Liver (tissue), 9 donors: ENCODE data around the gene HEATR5B. TPM values are rescaled to one million over a fixed set of nuclear protein-coding genes. Genes with fewer than 3 reads are reported as not detected.
A peak's percentile ranks its signal among the peaks of the same experiment; 100 is the strongest.

Source experiments
- DNase-seq: peaks from one replicate; pipeline ENCODE4 v3.0.0-alpha.2; 2017; ENCODE audit warnings: low spot score
- H3K27ac ChIP-seq, 2 donors: one replicate each; pipeline ENCODE4 v1.7.0; 2013; ENCODE audit warnings: inconsistent platforms in 2 of 2, low read length in 2 of 2, control low read depth in 1 of 2, low read depth in 1 of 2, mild to moderate bottlenecking in 1 of 2
- H3K27me3 ChIP-seq, 4 donors: one replicate each; pipeline versions ENCODE4 v1.6.1 to v1.7.0; 2013; ENCODE audit warnings: low read length in 3 of 4, inconsistent platforms in 1 of 4, mild to moderate bottlenecking in 1 of 4, moderate library complexity in 1 of 4; ENCODE audit not compliant: control insufficient read depth in 4 of 4, insufficient read depth in 4 of 4
- H3K36me3 ChIP-seq, 4 donors: one replicate each; pipeline versions ENCODE4 v1.6.1 to v1.7.0; 2013; ENCODE audit warnings: low read length in 3 of 4, mild to moderate bottlenecking in 3 of 4, low read depth in 1 of 4, moderate library complexity in 1 of 4; ENCODE audit not compliant: control insufficient read depth in 4 of 4, insufficient read depth in 3 of 4
- H3K4me1 ChIP-seq, 4 donors: one replicate each; pipeline versions ENCODE4 v1.6.1 to v1.7.0; 2013; ENCODE audit warnings: low read length in 3 of 4, mild to moderate bottlenecking in 3 of 4, moderate library complexity in 1 of 4; ENCODE audit not compliant: control insufficient read depth in 4 of 4, insufficient read depth in 4 of 4
- H3K4me3 ChIP-seq, 3 donors: one replicate each; pipeline versions ENCODE4 v1.6.1 to v1.7.0; 2013; ENCODE audit warnings: low read length in 3 of 3, control low read depth in 1 of 3, low read depth in 1 of 3, mild to moderate bottlenecking in 1 of 3
- H3K9ac ChIP-seq, 2 donors: one replicate each; pipeline ENCODE4 v1.7.0; 2013; ENCODE audit warnings: low read length in 2 of 2, mild to moderate bottlenecking in 2 of 2, moderate library complexity in 2 of 2, control low read depth in 1 of 2, low read depth in 1 of 2
- H3K9me3 ChIP-seq, 4 donors: one replicate each; pipeline versions ENCODE4 v1.6.1 to v1.7.0; 2013; ENCODE audit warnings: low read length in 3 of 4; ENCODE audit not compliant: control insufficient read depth in 4 of 4
- EGR1 ChIP-seq, 2 donors: IDR thresholded peaks; 2 replicates each; pipeline ENCODE4 v1.6.1; 2016 to 2018; ENCODE audit warnings: antibody characterized with exemption in 2 of 2, low read depth in 2 of 2
- FOXA1 ChIP-seq: IDR thresholded peaks from 2 replicates; pipeline ENCODE4 v1.6.1; 2016; ENCODE audit warnings: antibody characterized with exemption
- FOXA2 ChIP-seq: IDR thresholded peaks from 2 replicates; pipeline ENCODE4 v1.6.1; 2016; ENCODE audit warnings: antibody characterized with exemption
- GABPA ChIP-seq, 2 donors: IDR thresholded peaks in 1 of 2; conservative IDR thresholded peaks in 1 of 2; 2 replicates each; pipeline ENCODE4 v1.6.1; 2016; ENCODE audit warnings: antibody characterized with exemption in 2 of 2, mild to moderate bottlenecking in 1 of 2, moderate library complexity in 1 of 2
- HNF4A ChIP-seq, 2 donors: conservative IDR thresholded peaks; 2 replicates each; pipeline ENCODE4 v1.6.1; 2016; ENCODE audit warnings: antibody characterized with exemption in 2 of 2, mild to moderate bottlenecking in 2 of 2
- HNF4G ChIP-seq: IDR thresholded peaks from 2 replicates; pipeline ENCODE4 v1.6.1; 2016; ENCODE audit warnings: antibody characterized with exemption
- JUND ChIP-seq, 2 donors: IDR thresholded peaks; 2 replicates each; pipeline ENCODE4 v1.6.1; 2016; ENCODE audit warnings: antibody characterized with exemption in 2 of 2
- NR2F2 ChIP-seq: IDR thresholded peaks from 2 replicates; pipeline ENCODE4 v1.6.1; 2016; ENCODE audit warnings: antibody characterized with exemption
- RAD21 ChIP-seq, 2 donors: IDR thresholded peaks; 2 replicates each; pipeline ENCODE4 v1.6.1; 2016; ENCODE audit warnings: antibody characterized with exemption in 2 of 2, mild to moderate bottlenecking in 2 of 2
- RXRA ChIP-seq, 2 donors: IDR thresholded peaks; 2 replicates each; pipeline ENCODE4 v1.6.1; 2017 to 2018; ENCODE audit warnings: antibody characterized with exemption in 2 of 2, mild to moderate bottlenecking in 1 of 2
- SP1 ChIP-seq: IDR thresholded peaks from 2 replicates; pipeline ENCODE4 v1.6.1; 2018; ENCODE audit warnings: antibody characterized with exemption, mild to moderate bottlenecking
- TAF1 ChIP-seq: conservative IDR thresholded peaks from 2 replicates; pipeline ENCODE4 v1.6.1; 2016; ENCODE audit warnings: antibody characterized with exemption, mild to moderate bottlenecking
- YY1 ChIP-seq: IDR thresholded peaks from 2 replicates; pipeline ENCODE4 v1.6.1; 2016; ENCODE audit warnings: antibody characterized with exemption, mild to moderate bottlenecking
- WGBS: extraction: QIAGEN DNeasy Blood & Tissue Kit; methylation state at CpG from one replicate; pipeline ENCODE4 v1.1.7; 2013; 5-methylcytosine and 5-hydroxymethylcytosine counted together
- polyA plus RNA-seq, 2 donors: library from polyadenylated mRNA; stranded (reverse) in 1 of 2; unstranded in 1 of 2; fragments of 200-250 nt in 1 of 2; fragments of >200 nt in 1 of 2; fragmentation: Nextera tagmentation in 1 of 2; extraction: Ambion mirVana in 1 of 2; gene quantifications; one replicate each; pipeline versions ENCODE4 v1.2.1 to v1.2.3, GENCODE V29; 2013 to 2015
- total RNA-seq, 2 donors: library from RNA; depleted of rRNA; stranded (reverse); fragments of >200 nt; gene quantifications; one replicate each; pipeline ENCODE4 v1.2.3, GENCODE V29; 2014
- TF ChIP-seq, protein P1 (sequence below): fragments of 150-350 bp; IDR thresholded peaks from 2 replicates; pipeline ENCODE4 v1.5.1; 2017; ENCODE audit warnings: improper control_type of control experiment, low read depth, low read length; ENCODE audit not compliant: missing input control
- TF ChIP-seq, protein P2 (sequence below): IDR thresholded peaks from 2 replicates; pipeline ENCODE4 v1.6.1; 2016; ENCODE audit warnings: antibody characterized with exemption
- TF ChIP-seq, protein P3 (sequence below): IDR thresholded peaks from 2 replicates; pipeline ENCODE4 v1.6.1; 2016; ENCODE audit warnings: antibody characterized with exemption
- TF ChIP-seq, protein P4 (sequence below): IDR thresholded peaks from 2 replicates; pipeline ENCODE4 v1.6.1; 2016; ENCODE audit warnings: antibody characterized with exemption
- donor health status: healthy.
- donor health status: healthy.
- donor health status: healthy.
- donor health status: healthy.
- donor health status: healthy.

Gene HEATR5B
- total and polyA plus RNA-seq, 4 donors: 4.1 to 24.3 (median 11.6) TPM

DNA sequence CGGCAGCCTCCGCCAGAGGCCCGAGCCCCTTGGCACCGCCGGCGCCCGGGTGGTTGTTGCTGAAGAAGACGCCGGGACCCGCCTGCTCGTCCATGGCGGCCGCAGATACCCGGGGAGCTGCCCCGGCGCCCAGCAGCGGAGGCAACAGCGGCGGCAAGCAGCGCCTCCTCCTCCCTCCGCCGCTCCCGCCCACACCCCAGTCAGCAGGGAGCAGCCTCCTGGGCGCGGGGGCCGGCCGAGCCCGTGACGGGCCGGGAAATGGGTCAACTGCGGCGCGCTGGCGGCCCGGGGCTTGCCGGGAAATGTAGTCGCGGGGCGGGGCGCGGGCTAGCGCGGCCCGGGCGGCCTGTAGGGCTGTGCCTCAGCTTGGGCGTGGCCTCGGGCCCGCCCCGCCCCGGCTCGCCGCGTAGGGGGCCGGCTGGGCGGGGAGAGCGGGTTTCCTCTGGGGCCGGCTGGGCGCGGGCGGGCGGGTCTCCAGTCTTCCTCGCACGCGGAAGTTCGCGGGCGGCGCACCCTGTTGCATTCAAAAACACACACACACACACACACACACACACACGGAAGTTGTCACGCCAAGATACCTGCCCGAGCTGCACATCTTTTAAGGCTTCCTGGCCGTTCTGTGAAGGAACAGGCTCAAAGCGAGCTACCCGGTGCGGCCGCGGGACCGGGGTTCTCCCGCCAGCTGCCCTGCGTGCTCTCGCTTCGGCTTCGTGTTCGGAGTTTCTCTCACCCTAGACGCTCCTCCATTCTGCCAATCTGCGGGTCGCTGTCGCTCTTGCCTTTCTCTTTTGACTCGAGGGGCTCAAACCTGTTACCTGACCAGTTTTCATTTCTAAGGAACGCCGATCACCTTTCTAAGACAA is 117.6 kb downstream of the HEATR5B start, which contains the start of gene STRN:
Gene STRN, minus strand, starts transcription at position 167 of the 866 bp plus-strand sequence. Its CDS starts 73 bp downstream, at position 94.
- WGBS: under 1% methylated on average over 91 of the region's 91 CpGs

DNA sequence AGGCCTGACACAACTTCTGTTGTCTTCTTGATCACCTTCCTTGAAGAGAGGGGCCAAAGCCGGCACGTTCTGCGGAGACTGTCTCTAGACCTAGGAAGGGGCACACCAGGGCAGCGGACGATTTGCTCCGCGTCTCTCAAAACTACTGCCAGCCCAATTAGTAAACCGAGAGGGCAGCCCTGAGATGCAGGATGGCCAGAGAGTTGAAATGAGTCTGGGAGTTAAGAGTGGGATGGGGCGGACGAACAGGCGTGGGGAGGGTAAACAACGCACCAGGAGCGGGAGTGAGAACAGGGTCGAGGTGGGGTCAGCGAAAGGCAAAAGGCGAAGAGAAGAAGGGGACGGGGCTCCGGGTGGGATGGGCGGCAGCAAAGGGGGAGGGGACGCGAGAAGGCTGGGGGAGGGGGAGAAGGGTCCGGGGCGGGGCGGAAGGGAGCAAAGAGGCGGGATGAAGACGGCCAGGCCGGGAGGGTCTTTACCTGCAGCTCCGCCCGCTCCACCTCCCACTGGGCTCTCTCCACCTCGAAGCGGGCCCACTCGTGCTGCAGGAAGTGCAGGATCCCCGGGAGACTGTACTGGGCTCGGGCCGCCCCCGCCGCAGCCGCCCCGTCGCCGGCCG is 118.3 kb downstream of the HEATR5B start:
- Histone ChIP-seq H3K27me3 (no peaks in the 10 kb centered on the region), H3K4me3 (peak overlapping the region; percentile 79 to 85 (median 83)), H3K9ac (peak overlapping the region in 1 of 2 donors; percentile 62), H3K36me3 (no peaks in the 10 kb centered on the region), H3K4me1 (peaks cover 6 to 27% (median 19%) of the 10 kb centered on the region in 4 donors), H3K9me3 (no peaks in the 10 kb centered on the region), H3K27ac (peak overlapping the region; percentile 64 to 89)
- DNase-seq: no peak
- under 1% methylated on average over 42 of the region's 42 CpGs for WGBS
- no peak for TF ChIP-seq TAF1
- TF ChIP-seq RAD21 (IDR thresholded peaks at IDR 0.05): no peak
- TF ChIP-seq, protein P1, sequence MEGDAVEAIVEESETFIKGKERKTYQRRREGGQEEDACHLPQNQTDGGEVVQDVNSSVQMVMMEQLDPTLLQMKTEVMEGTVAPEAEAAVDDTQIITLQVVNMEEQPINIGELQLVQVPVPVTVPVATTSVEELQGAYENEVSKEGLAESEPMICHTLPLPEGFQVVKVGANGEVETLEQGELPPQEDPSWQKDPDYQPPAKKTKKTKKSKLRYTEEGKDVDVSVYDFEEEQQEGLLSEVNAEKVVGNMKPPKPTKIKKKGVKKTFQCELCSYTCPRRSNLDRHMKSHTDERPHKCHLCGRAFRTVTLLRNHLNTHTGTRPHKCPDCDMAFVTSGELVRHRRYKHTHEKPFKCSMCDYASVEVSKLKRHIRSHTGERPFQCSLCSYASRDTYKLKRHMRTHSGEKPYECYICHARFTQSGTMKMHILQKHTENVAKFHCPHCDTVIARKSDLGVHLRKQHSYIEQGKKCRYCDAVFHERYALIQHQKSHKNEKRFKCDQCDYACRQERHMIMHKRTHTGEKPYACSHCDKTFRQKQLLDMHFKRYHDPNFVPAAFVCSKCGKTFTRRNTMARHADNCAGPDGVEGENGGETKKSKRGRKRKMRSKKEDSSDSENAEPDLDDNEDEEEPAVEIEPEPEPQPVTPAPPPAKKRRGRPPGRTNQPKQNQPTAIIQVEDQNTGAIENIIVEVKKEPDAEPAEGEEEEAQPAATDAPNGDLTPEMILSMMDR: no peak
- TF ChIP-seq, protein P2, sequence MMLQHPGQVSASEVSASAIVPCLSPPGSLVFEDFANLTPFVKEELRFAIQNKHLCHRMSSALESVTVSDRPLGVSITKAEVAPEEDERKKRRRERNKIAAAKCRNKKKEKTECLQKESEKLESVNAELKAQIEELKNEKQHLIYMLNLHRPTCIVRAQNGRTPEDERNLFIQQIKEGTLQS: no peak
- no peak for TF ChIP-seq GABPA (IDR thresholded peaks at IDR 0.05 in 1 of 2, conservative IDR thresholded peaks at IDR 0.05 in 1 of 2)
- TF ChIP-seq YY1: no peak
- TF ChIP-seq RXRA (IDR thresholded peaks at IDR 0.05): no peak
- no peak for TF ChIP-seq HNF4A (conservative IDR thresholded peaks at IDR 0.05)
- no peak for TF ChIP-seq EGR1 (IDR thresholded peaks at IDR 0.05; ENCODE audit: low read depth in 2 of 2)
- no peak for TF ChIP-seq JUND (IDR thresholded peaks at IDR 0.05)
- no peak for TF ChIP-seq FOXA1
- TF ChIP-seq NR2F2: no peak
- no peak for TF ChIP-seq SP1
- no peak for TF ChIP-seq HNF4G
- TF ChIP-seq, protein P3, sequence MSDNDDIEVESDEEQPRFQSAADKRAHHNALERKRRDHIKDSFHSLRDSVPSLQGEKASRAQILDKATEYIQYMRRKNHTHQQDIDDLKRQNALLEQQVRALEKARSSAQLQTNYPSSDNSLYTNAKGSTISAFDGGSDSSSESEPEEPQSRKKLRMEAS: no peak
- TF ChIP-seq FOXA2: no peak
- TF ChIP-seq, protein P4, sequence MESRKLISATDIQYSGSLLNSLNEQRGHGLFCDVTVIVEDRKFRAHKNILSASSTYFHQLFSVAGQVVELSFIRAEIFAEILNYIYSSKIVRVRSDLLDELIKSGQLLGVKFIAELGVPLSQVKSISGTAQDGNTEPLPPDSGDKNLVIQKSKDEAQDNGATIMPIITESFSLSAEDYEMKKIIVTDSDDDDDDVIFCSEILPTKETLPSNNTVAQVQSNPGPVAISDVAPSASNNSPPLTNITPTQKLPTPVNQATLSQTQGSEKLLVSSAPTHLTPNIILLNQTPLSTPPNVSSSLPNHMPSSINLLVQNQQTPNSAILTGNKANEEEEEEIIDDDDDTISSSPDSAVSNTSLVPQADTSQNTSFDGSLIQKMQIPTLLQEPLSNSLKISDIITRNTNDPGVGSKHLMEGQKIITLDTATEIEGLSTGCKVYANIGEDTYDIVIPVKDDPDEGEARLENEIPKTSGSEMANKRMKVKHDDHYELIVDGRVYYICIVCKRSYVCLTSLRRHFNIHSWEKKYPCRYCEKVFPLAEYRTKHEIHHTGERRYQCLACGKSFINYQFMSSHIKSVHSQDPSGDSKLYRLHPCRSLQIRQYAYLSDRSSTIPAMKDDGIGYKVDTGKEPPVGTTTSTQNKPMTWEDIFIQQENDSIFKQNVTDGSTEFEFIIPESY: no peak

More for the DNA sequence above, 117.6 kb downstream of the HEATR5B start, which contains the start of gene STRN:
- peak; percentile 96 for DNase-seq
- TF ChIP-seq SP1 (peak; percentile 22), HNF4A (conservative IDR thresholded peaks at IDR 0.05) (peak in 1 of 2 donors; percentile 17), YY1 (peak; percentile 62), EGR1 (IDR thresholded peaks at IDR 0.05; ENCODE audit: low read depth in 2 of 2) (peak; percentile 10 to 79), GABPA (IDR thresholded peaks at IDR 0.05 in 1 of 2, conservative IDR thresholded peaks at IDR 0.05 in 1 of 2) (peak; percentile 54 to 81), RXRA (IDR thresholded peaks at IDR 0.05) (peak in 1 of 2 donors; percentile 12), TAF1 (peak; percentile 51), FOXA2 (no peak)
- TF ChIP-seq, protein P2: no peak
- TF ChIP-seq, protein P1: no peak
- Histone ChIP-seq H3K27me3 (no peaks in the 10 kb centered on the region), H3K4me1 (peaks cover 4 to 26% (median 18%) of the 10 kb centered on the region in 4 donors), H3K4me3 (peak within 1 kb of the TSS; percentile 79 to 92 (median 85)), H3K9ac (peak within 1 kb of the TSS; percentile 84 to 85), H3K36me3 (no peaks in the 10 kb centered on the region), H3K27ac (peak within 1 kb of the TSS; percentile 84 to 89), H3K9me3 (no peaks in the 10 kb centered on the region)
